Skeletal muscle satellite cell (primary cell): ENCODE measurements around the gene LHX5.
A peak's percentile ranks its signal among the peaks of the same experiment; 100 is the strongest.

Source experiments
- H3K27me3 ChIP-seq: 2 replicates; pipeline ENCODE4 v1.7.0; 2013; ENCODE audit warnings: low read length; ENCODE audit not compliant: control insufficient read depth, insufficient read depth
- H3K36me3 ChIP-seq: 2 replicates; pipeline ENCODE4 v1.7.0; 2013; ENCODE audit warnings: mild to moderate bottlenecking, control low read depth, low read length; ENCODE audit not compliant: insufficient read depth
- H3K4me1 ChIP-seq: 2 replicates; pipeline ENCODE4 v1.7.0; 2013; ENCODE audit warnings: low read length; ENCODE audit not compliant: control insufficient read depth, insufficient read depth
- H3K4me2 ChIP-seq: 2 replicates; pipeline ENCODE4 v1.7.0; 2013; ENCODE audit warnings: mild to moderate bottlenecking, low read length
- H3K4me3 ChIP-seq: 2 replicates; pipeline ENCODE4 v1.7.0; 2013; ENCODE audit warnings: low read length
- H3K9ac ChIP-seq: 2 replicates; pipeline ENCODE4 v1.7.0; 2013; ENCODE audit warnings: mild to moderate bottlenecking, low read depth, low read length, moderate library complexity
- H3K9me3 ChIP-seq: replicated peaks from 2 replicates; pipeline ENCODE4 v1.7.0; 2013; ENCODE audit warnings: mild to moderate bottlenecking, control low read depth, low read length

Gene LHX5

GRCh38 chr12:113435367-113435766 lies 36.3 kb downstream of the LHX5 start:
- Histone ChIP-seq H3K4me2 (no peak overlapping the region), H3K36me3 (no peaks in the 10 kb centered on the region), H3K4me3 (no peak overlapping the region), H3K4me1 (no peaks in the 10 kb centered on the region), H3K9ac (no peak overlapping the region), H3K9me3 (no peaks in the 10 kb centered on the region), H3K27me3 (peaks cover 20% of the 10 kb centered on the region)

GRCh38 chr12:113432986-113433385 lies 38.7 kb downstream of the LHX5 start:
- H3K27me3 ChIP-seq: peaks cover 8% of the 10 kb centered on the region
- no peak overlapping the region for H3K4me3 ChIP-seq
- H3K4me1 ChIP-seq: no peaks in the 10 kb centered on the region
- H3K4me2 ChIP-seq: no peak overlapping the region
- H3K9me3 ChIP-seq: no peaks in the 10 kb centered on the region
- H3K36me3 ChIP-seq: no peaks in the 10 kb centered on the region
- no peak overlapping the region for H3K9ac ChIP-seq

GRCh38 chr12:113428482-113428881 lies 43.2 kb downstream of the LHX5 start:
- H3K9me3 ChIP-seq: no peaks in the 10 kb centered on the region
- H3K4me3 ChIP-seq: no peak overlapping the region
- no peaks in the 10 kb centered on the region for H3K36me3 ChIP-seq
- no peaks in the 10 kb centered on the region for H3K27me3 ChIP-seq
- H3K9ac ChIP-seq: no peak overlapping the region
- H3K4me1 ChIP-seq: no peaks in the 10 kb centered on the region
- H3K4me2 ChIP-seq: no peak overlapping the region

GRCh38 chr12:113427882-113428281 lies 43.8 kb downstream of the LHX5 start:
- Histone ChIP-seq H3K4me3 (no peak overlapping the region), H3K36me3 (no peaks in the 10 kb centered on the region), H3K9me3 (no peaks in the 10 kb centered on the region), H3K4me1 (peaks cover under 1% of the 10 kb centered on the region), H3K9ac (no peak overlapping the region), H3K4me2 (no peak overlapping the region), H3K27me3 (no peaks in the 10 kb centered on the region)

- peaks cover 11% of the 10 kb centered on the region for H3K4me1 ChIP-seq
- no peaks in the 10 kb centered on the region for H3K9me3 ChIP-seq
- no peak overlapping the region for H3K4me2 ChIP-seq
- H3K9ac ChIP-seq: no peak overlapping the region
- H3K27me3 ChIP-seq: no peaks in the 10 kb centered on the region
- no peaks in the 10 kb centered on the region for H3K36me3 ChIP-seq
- no peak overlapping the region for H3K4me3 ChIP-seq
These were observed 45.7 kb downstream of the LHX5 start for GRCh38 chr12:113425960-113426453.

GRCh38 chr12:113424915-113425823 lies 46.5 kb downstream of the LHX5 start:
- Histone ChIP-seq H3K4me1 (peaks cover 11% of the 10 kb centered on the region), H3K27me3 (no peaks in the 10 kb centered on the region), H3K4me2 (no peak overlapping the region)

GRCh38 chr12:113424456-113424855 lies 47.2 kb downstream of the LHX5 start:
- no peak overlapping the region for H3K4me2 ChIP-seq
- H3K36me3 ChIP-seq: no peaks in the 10 kb centered on the region
- H3K9me3 ChIP-seq: no peaks in the 10 kb centered on the region
- H3K4me1 ChIP-seq: peaks cover 11% of the 10 kb centered on the region
- H3K27me3 ChIP-seq: no peaks in the 10 kb centered on the region
- H3K9ac ChIP-seq: no peak overlapping the region
- H3K4me3 ChIP-seq: no peak overlapping the region

More at GRCh38 chr12:113424915-113425823, 46.5 kb downstream of the LHX5 start:
- no peaks in the 10 kb centered on the region for H3K9me3 ChIP-seq
- H3K4me3 ChIP-seq: no peak overlapping the region
- no peak overlapping the region for H3K9ac ChIP-seq
- no peaks in the 10 kb centered on the region for H3K36me3 ChIP-seq

- Histone ChIP-seq H3K9me3 (no peaks in the 10 kb centered on the region), H3K27me3 (no peaks in the 10 kb centered on the region), H3K4me2 (peak overlapping the region; percentile 97), H3K36me3 (no peaks in the 10 kb centered on the region), H3K4me1 (peaks cover 11% of the 10 kb centered on the region), H3K4me3 (peak overlapping the region; percentile 85), H3K9ac (peak overlapping the region; percentile 96)
These were observed 48.6 kb downstream of the LHX5 start for GRCh38 chr12:113422886-113423669.

GRCh38 chr12:113422030-113422885 lies 49.4 kb downstream of the LHX5 start, which contains the start of gene SDSL:
Gene SDSL (plus strand): TSS chr12:113422380. CDS start chr12:113427983, 5,603 bp downstream.
- no peaks in the 10 kb centered on the region for H3K9me3 ChIP-seq
- H3K4me2 ChIP-seq: peak within 1 kb of the TSS; percentile 97
- peak within 1 kb of the TSS; percentile 96 for H3K9ac ChIP-seq
- H3K4me3 ChIP-seq: peak within 1 kb of the TSS; percentile 85
- peaks cover 11% of the 10 kb centered on the region for H3K4me1 ChIP-seq
- H3K27me3 ChIP-seq: no peaks in the 10 kb centered on the region
- no peaks in the 10 kb centered on the region for H3K36me3 ChIP-seq

GRCh38 chr12:113420996-113421595 lies 50.6 kb downstream of the LHX5 start:
- Histone ChIP-seq H3K27me3 (peaks cover 4% of the 10 kb centered on the region), H3K9me3 (no peaks in the 10 kb centered on the region), H3K4me3 (no peak overlapping the region), H3K4me2 (no peak overlapping the region), H3K36me3 (no peaks in the 10 kb centered on the region), H3K4me1 (peaks cover 11% of the 10 kb centered on the region), H3K9ac (no peak overlapping the region)
